ENCODE results near the gene TBC1D8. TPM values are rescaled to one million over a fixed set of nuclear protein-coding genes. Genes with fewer than 3 reads are reported as not detected.
A peak's percentile ranks its signal among the peaks of the same experiment; 100 is the strongest.

Gene TBC1D8
- total and polyA plus RNA-seq, 2 of the 13 experiments (the other 11 are each of a cell fraction or from before 2014, with no cell fraction given) = 45.1 to 95.4 TPM

GRCh38 chr2:101114815-101115214, 36.4 kb downstream of the TBC1D8 start:
- no peak for FAIRE-seq
- no peak for DNase-seq (ENCODE audit: low spot score)
- no peak for ATAC-seq
- TF ChIP-seq RXRA (CRISPR knock-in tag; IDR thresholded peaks at IDR 0.05) (no peak), ZNF101 (CRISPR knock-in tag; IDR thresholded peaks at IDR 0.05; ENCODE audit: borderline replicate concordance, low read depth) (no peak), NPAS2 (CRISPR knock-in tag; IDR thresholded peaks at IDR 0.05; ENCODE audit: borderline replicate concordance) (no peak), ZNF234 (CRISPR knock-in tag; conservative IDR thresholded peaks at IDR 0.05) (no peak), ZBTB25 (CRISPR knock-in tag; IDR thresholded peaks at IDR 0.05) (no peak), ASH2L (IDR thresholded peaks at IDR 0.05; ENCODE audit: insufficient read length, low read depth, low read length) (no peak), PHF20 (CRISPR knock-in tag; IDR thresholded peaks at IDR 0.05) (no peak), ZNF317 (CRISPR knock-in tag; IDR thresholded peaks at IDR 0.05) (no peak)
- Histone ChIP-seq H3K9me3 (ENCODE audit: low read length) (no peaks in the 10 kb centered on the region), H3K4me2 (ENCODE audit: low read depth, low read length) (peak overlapping the region; percentile 5; the same call in 1 of the 2 replicates), H3K36me3 (replicated peaks in 1 of 2; ENCODE audit: control insufficient read depth in 1 of 2, insufficient read depth in 2 of 2, low read length in 2 of 2) (peaks cover 0 to 7% of the 10 kb centered on the region in 2 experiments; a peak in 2 of 5 replicates), H3K9ac (ENCODE audit: insufficient read depth, low read depth, low read length) (0 out of 2 replicates have a peak overlapping the region, but pooled peaks have one; percentile 18), H3K4me3 (replicated peaks in 1 of 3; ENCODE audit: insufficient read depth in 1 of 3, low read depth in 2 of 3, low read length in 3 of 3) (no peak overlapping the region), H3K27me3 (ENCODE audit: control insufficient read depth in 1 of 2, insufficient read depth in 2 of 2, low read length in 2 of 2) (no peaks in the 10 kb centered on the region), H3K79me2 (ENCODE audit: insufficient read depth, low read length) (peaks cover 85% of the 10 kb centered on the region), H4K20me1 (ENCODE audit: insufficient read depth, low read length) (peaks cover 11% of the 10 kb centered on the region; the same call in 1 of the 2 replicates), H3K4me1 (ENCODE audit: insufficient read depth, low read length) (peaks cover 97% of the 10 kb centered on the region), H3K27ac (ENCODE audit: extremely low read length, insufficient read depth, low read length) (peak overlapping the region; percentile 100), H2AFZ (ENCODE audit: low read length) (no peak overlapping the region)
- 93% methylated on average over 6 of the region's 6 CpGs for WGBS (ENCODE audit: low lambda C conversion rate)
- intact Hi-C loops (cut with micrococcal nuclease; ENCODE audit: unreplicated experiment) = no loop called here
- in situ Hi-C loops (cut with HindIII; ENCODE audit: extremely low pct_ligation_motif_present, low pct_unique_long_range_greater_than_20kb) = no loop called here
- ChIA-PET CTCF (ENCODE audit: low intra/inter-chr PET ratio, low total read pairs) (no interaction called here), POLR2A (interaction anchor here (1.7 to 3.3 kb wide), 2 partner anchors 33 to 50 kb away, joined by 3 to 18 read pairs; no protein-coding TSS in a partner anchor)
- no TSS peak for BruUV-seq (replicated peaks)

Data from HepG2 (cell line).